ENCODE data around the gene BCL3.
"Not testable (repeated sequence)": the region's sequence is repeated elsewhere in the genome, so short reads cannot be mapped to it uniquely, and the experiment has no call there.

BCL3 gene

GRCh38 chr19:44748426-44749254, at the start of gene BCL3:
TSS of gene BCL3 (plus strand) at chr19:44748708. CDS start at chr19:44748791, 83 bp downstream.
- DNase-seq (ENCODE audit: low read depth in 2 of 2), result peak; percentile 18 to 51

GRCh38 chr19:44700547-44700946, 48.0 kb upstream of the BCL3 start:
- DNase-seq (ENCODE audit: low read depth in 2 of 2), result no peak

- DNase-seq (ENCODE audit: low read depth in 2 of 2), result no peak
Observed at GRCh38 chr19:44701228-44701627, 47.3 kb upstream of the BCL3 start.

- DNase-seq (ENCODE audit: low read depth in 2 of 2), result no peak
Observed at GRCh38 chr19:44702551-44703176, 45.8 kb upstream of the BCL3 start.

- DNase-seq (ENCODE audit: low read depth in 2 of 2), result no peak
Observed at GRCh38 chr19:44703336-44704078, 45.0 kb upstream of the BCL3 start.

- DNase-seq (ENCODE audit: low read depth in 2 of 2), result no peak
Observed at GRCh38 chr19:44704982-44705381, 43.5 kb upstream of the BCL3 start.

- DNase-seq (ENCODE audit: low read depth in 2 of 2), result no peak
Observed at GRCh38 chr19:44705502-44706010, 43.0 kb upstream of the BCL3 start.

- no peak for DNase-seq (ENCODE audit: low read depth in 2 of 2)
Observed at GRCh38 chr19:44706506-44707236, 41.8 kb upstream of the BCL3 start.

GRCh38 chr19:44707794-44708193, 40.7 kb upstream of the BCL3 start:
- no peak for DNase-seq (ENCODE audit: low read depth in 2 of 2)

GRCh38 chr19:44708940-44709339, 39.6 kb upstream of the BCL3 start:
- no peak for DNase-seq (ENCODE audit: low read depth in 2 of 2)

- not testable (repeated sequence) for DNase-seq (ENCODE audit: low read depth in 2 of 2)
Observed at GRCh38 chr19:44709434-44710266, 38.9 kb upstream of the BCL3 start.

- DNase-seq (ENCODE audit: low read depth in 2 of 2), result no peak
Observed at GRCh38 chr19:44710483-44710882, 38.0 kb upstream of the BCL3 start.

GRCh38 chr19:44712864-44713515, 35.5 kb upstream of the BCL3 start:
- DNase-seq (ENCODE audit: low read depth in 2 of 2), result no peak

GRCh38 chr19:44714597-44715169, 33.8 kb upstream of the BCL3 start:
- no peak for DNase-seq (ENCODE audit: low read depth in 2 of 2)

- no peak for DNase-seq (ENCODE audit: low read depth in 2 of 2)
Observed at GRCh38 chr19:44717603-44718002, 30.9 kb upstream of the BCL3 start.

GRCh38 chr19:44718441-44719261, 29.9 kb upstream of the BCL3 start:
- no peak for DNase-seq (ENCODE audit: low read depth in 2 of 2)

- DNase-seq (ENCODE audit: low read depth in 2 of 2), result no peak
Observed at GRCh38 chr19:44719262-44719701, 29.2 kb upstream of the BCL3 start.

GRCh38 chr19:44720396-44720795, 28.1 kb upstream of the BCL3 start:
- DNase-seq (ENCODE audit: low read depth in 2 of 2), result not testable (repeated sequence)

GRCh38 chr19:44720945-44721344, 27.6 kb upstream of the BCL3 start:
- DNase-seq (ENCODE audit: low read depth in 2 of 2), result no peak

All from stimulated activated CD4-positive, alpha-beta T cell treated with anti-CD3 and anti-CD28 coated beads, Interleukin-12 subunit alpha, Interleukin-12 subunit beta, amount 100 ng/mL, for 24 hours (primary cell).